Endodermal cell (in vitro differentiated cells): ENCODE results near the gene PCDH18. TPM values are rescaled to one million over a fixed set of nuclear protein-coding genes. Genes with fewer than 3 reads are reported as not detected.

Experiments
- DNase-seq: peaks from one replicate; pipeline ENCODE4 v3.0.0-alpha.2; 2017
- H3K27ac ChIP-seq: 2 replicates; pipeline ENCODE4 v1.5.1; 2013; ENCODE audit warnings: mild to moderate bottlenecking, low read depth, low read length, moderate library complexity
- H3K27me3 ChIP-seq: 2 replicates; pipeline ENCODE4 v1.6.1; 2013; ENCODE audit warnings: mild to moderate bottlenecking, low read length, moderate library complexity; ENCODE audit not compliant: insufficient read depth, control insufficient read depth, poor library complexity, severe bottlenecking
- H3K36me3 ChIP-seq: 2 replicates; pipeline ENCODE4 v1.7.0; 2013; ENCODE audit warnings: mild to moderate bottlenecking, low read length, moderate library complexity; ENCODE audit not compliant: control insufficient read depth, insufficient read depth
- H3K4me1 ChIP-seq: one replicate; pipeline ENCODE4 v1.7.0; 2013; ENCODE audit warnings: low read length; ENCODE audit not compliant: control insufficient read depth, insufficient read depth
- H3K4me3 ChIP-seq: 2 replicates; pipeline ENCODE4 v1.5.1; 2013; ENCODE audit warnings: mild to moderate bottlenecking, low read length, moderate library complexity
- H3K9ac ChIP-seq: 2 replicates; pipeline ENCODE4 v1.6.1; 2013; ENCODE audit warnings: mild to moderate bottlenecking, low read length, moderate library complexity; ENCODE audit not compliant: poor library complexity, severe bottlenecking; ENCODE audit errors: extremely low read depth
- H3K9me3 ChIP-seq: 2 replicates; pipeline ENCODE4 v1.6.1; 2013; ENCODE audit warnings: mild to moderate bottlenecking, low read length, moderate library complexity; ENCODE audit not compliant: control insufficient read depth
- H3K27ac Mint-ChIP-seq: 2 replicates; pipeline ENCODE4 v1.8.0; 2020; ENCODE audit warnings: mixed read lengths
- H3K27me3 Mint-ChIP-seq: 2 replicates; pipeline ENCODE4 v1.8.0; 2021; ENCODE audit warnings: mild to moderate bottlenecking, mixed read lengths; ENCODE audit not compliant: insufficient read depth
- H3K36me3 Mint-ChIP-seq: 2 replicates; pipeline ENCODE4 v1.8.0; 2020; ENCODE audit warnings: low read depth, mixed read lengths
- H3K4me1 Mint-ChIP-seq: 2 replicates; pipeline ENCODE4 v1.8.0; 2020; ENCODE audit warnings: mixed read lengths
- H3K4me3 Mint-ChIP-seq: 2 replicates; pipeline ENCODE4 v1.8.0; 2020; ENCODE audit warnings: mild to moderate bottlenecking, moderate library complexity, mixed read lengths
- H3K9me3 Mint-ChIP-seq: 2 replicates; pipeline ENCODE4 v1.8.0; 2020; ENCODE audit warnings: mild to moderate bottlenecking, mixed read lengths
- CTCF ChIP-seq: fragments of 200-600 bp; sonication (generic); conservative IDR thresholded peaks from 2 replicates; pipeline ENCODE4 v1.5.0; 2021; ENCODE audit warnings: antibody characterized with exemption, mild to moderate bottlenecking
- WGBS, 2 experiments: methylation state at CpG; one replicate each; pipeline versions ENCODE4 v1.1.5 to v1.1.7; 2013; ENCODE audit warnings: missing lambda C conversion rate in 2 of 2, mixed read lengths in 1 of 2; ENCODE audit not compliant: insufficient coverage in 1 of 2, insufficient read length in 1 of 2; 5-methylcytosine and 5-hydroxymethylcytosine counted together
- total RNA-seq, 2 donors: library from RNA; stranded (reverse); fragmentation: NEBNext Ultra II Directional in 1 of 2; extraction: Animal tissue kit (Norgen Biotek cat#: 25700) in 1 of 2; gene quantifications; 2 replicates in 1 of 2; 3 replicates in 1 of 2; pipeline ENCODE4 v1.2.1, GENCODE V29; 2021

Gene PCDH18
- total RNA-seq, 2 donors from 2014 or later: 8.1 to 9.2 TPM

- H3K27me3 Mint-ChIP-seq: no peaks in the 10 kb centered on the region
- no peak overlapping the region for H3K27ac Mint-ChIP-seq
- Histone ChIP-seq H3K27me3 (no peaks in the 10 kb centered on the region), H3K27ac (no peak overlapping the region), H3K9ac (no peak overlapping the region), H3K4me3 (no peak overlapping the region), H3K9me3 (no peaks in the 10 kb centered on the region), H3K36me3 (peaks cover 4% of the 10 kb centered on the region), H3K4me1 (no peaks in the 10 kb centered on the region)
- H3K9me3 Mint-ChIP-seq: no peaks in the 10 kb centered on the region
- H3K4me3 Mint-ChIP-seq: no peak overlapping the region
- H3K36me3 Mint-ChIP-seq: peaks cover 18% of the 10 kb centered on the region
- H3K4me1 Mint-ChIP-seq: peaks cover 5% of the 10 kb centered on the region
- WGBS, 2 experiments: 93 to 98% methylated on average over 4 of the region's 4 CpGs
- TF ChIP-seq CTCF: no peak
- DNase-seq: no peak
Observed at GRCh38 chr4:137524725-137525369, 7.4 kb downstream of the PCDH18 start.

GRCh38 chr4:137523329-137523728 is 9.0 kb downstream of the PCDH18 start:
- Histone ChIP-seq H3K4me1 (no peaks in the 10 kb centered on the region), H3K27me3 (no peaks in the 10 kb centered on the region), H3K36me3 (peaks cover 4% of the 10 kb centered on the region), H3K27ac (no peak overlapping the region), H3K9me3 (no peaks in the 10 kb centered on the region), H3K4me3 (no peak overlapping the region), H3K9ac (no peak overlapping the region)
- Mint-ChIP-seq H3K27me3 (no peaks in the 10 kb centered on the region), H3K9me3 (no peaks in the 10 kb centered on the region), H3K4me1 (no peaks in the 10 kb centered on the region), H3K27ac (no peak overlapping the region), H3K4me3 (no peak overlapping the region), H3K36me3 (peaks cover 15% of the 10 kb centered on the region)
- no peak for TF ChIP-seq CTCF
- 100% methylated on average over 1 of the region's 1 CpG for WGBS, 2 experiments
- DNase-seq: no peak

GRCh38 chr4:137521053-137521452 is 11.2 kb downstream of the PCDH18 start:
- peaks cover 4% of the 10 kb centered on the region for H3K36me3 ChIP-seq
- peaks cover 11% of the 10 kb centered on the region for H3K36me3 Mint-ChIP-seq
- H3K27ac Mint-ChIP-seq: no peak overlapping the region

More at GRCh38 chr4:137521053-137521452, 11.2 kb downstream of the PCDH18 start:
- Histone ChIP-seq H3K27me3 (no peaks in the 10 kb centered on the region), H3K4me1 (no peaks in the 10 kb centered on the region), H3K9ac (no peak overlapping the region), H3K27ac (no peak overlapping the region), H3K4me3 (no peak overlapping the region), H3K9me3 (no peaks in the 10 kb centered on the region)
- H3K4me3 Mint-ChIP-seq: no peak overlapping the region
- WGBS, 2 experiments: 95 to 98% methylated on average over 5 to 9 of the region's 9 CpGs
- DNase-seq: no peak
- no peaks in the 10 kb centered on the region for H3K4me1 Mint-ChIP-seq
- no peaks in the 10 kb centered on the region for H3K27me3 Mint-ChIP-seq
- H3K9me3 Mint-ChIP-seq: no peaks in the 10 kb centered on the region
- TF ChIP-seq CTCF: no peak
